Stomach (tissue), 4 donors: ENCODE results near the gene PRRX2.

Source experiments
- POLR2A ChIP-seq, 4 donors: fragments of 450-650 bp; IDR thresholded peaks; one replicate each; pipeline ENCODE4 v1.6.1; 2016; ENCODE audit warnings: antibody characterized with exemption in 4 of 4, control low read depth in 2 of 4, mild to moderate bottlenecking in 1 of 4, moderate library complexity in 1 of 4
- POLR2AphosphoS5 ChIP-seq, 3 donors: sonication (generic); formaldehyde crosslinking; IDR thresholded peaks; one replicate each; pipeline ENCODE4 v1.6.1; 2016; ENCODE audit warnings: antibody characterized with exemption in 3 of 3
- TF ChIP-seq, protein P1 (sequence below), 7 experiments: fragments of 450-650 bp in 4 of 7; fragments of 200-600 bp in 3 of 7; sonication (generic) in 3 of 7; IDR thresholded peaks; one replicate each; pipeline ENCODE4 v1.5.1; 2016 to 2019; ENCODE audit warnings: antibody characterized with exemption in 7 of 7, control low read depth in 2 of 7, mild to moderate bottlenecking in 1 of 7

DNA sequence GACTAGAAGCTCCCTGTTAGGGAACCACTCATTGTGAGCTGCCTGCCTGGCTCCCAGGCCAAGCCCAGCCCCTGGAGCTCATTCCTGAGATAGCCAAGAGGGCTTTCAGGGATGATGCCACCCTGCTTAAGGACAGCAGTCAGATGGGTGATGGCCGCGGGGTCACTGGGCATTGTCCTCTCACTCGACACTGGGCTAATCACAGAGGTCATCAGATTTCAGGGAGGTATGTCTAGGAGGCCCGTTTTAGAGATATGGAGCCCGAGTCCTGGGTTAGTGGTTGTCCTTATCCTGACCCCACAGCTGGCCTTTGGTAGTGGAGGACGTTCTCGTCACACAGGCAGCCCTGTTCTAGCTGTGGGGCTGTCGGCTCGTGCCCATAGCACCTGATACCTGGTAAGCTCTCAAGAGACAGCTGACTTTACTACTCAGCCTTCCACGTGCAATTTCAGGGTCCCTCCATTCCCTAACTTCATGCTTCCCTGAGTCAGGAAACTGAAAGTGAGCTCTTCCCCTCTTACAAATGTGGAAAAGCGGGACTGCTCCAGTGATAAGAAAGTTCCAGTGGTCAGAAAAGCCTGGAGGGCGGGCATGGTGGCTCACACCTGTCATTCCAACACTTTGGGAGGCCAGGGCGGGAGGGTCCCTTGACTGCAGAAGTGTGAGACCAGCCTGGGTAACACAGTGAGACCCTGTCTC is 94.5 kb downstream of the PRRX2 start:
- TF ChIP-seq, protein P1, sequence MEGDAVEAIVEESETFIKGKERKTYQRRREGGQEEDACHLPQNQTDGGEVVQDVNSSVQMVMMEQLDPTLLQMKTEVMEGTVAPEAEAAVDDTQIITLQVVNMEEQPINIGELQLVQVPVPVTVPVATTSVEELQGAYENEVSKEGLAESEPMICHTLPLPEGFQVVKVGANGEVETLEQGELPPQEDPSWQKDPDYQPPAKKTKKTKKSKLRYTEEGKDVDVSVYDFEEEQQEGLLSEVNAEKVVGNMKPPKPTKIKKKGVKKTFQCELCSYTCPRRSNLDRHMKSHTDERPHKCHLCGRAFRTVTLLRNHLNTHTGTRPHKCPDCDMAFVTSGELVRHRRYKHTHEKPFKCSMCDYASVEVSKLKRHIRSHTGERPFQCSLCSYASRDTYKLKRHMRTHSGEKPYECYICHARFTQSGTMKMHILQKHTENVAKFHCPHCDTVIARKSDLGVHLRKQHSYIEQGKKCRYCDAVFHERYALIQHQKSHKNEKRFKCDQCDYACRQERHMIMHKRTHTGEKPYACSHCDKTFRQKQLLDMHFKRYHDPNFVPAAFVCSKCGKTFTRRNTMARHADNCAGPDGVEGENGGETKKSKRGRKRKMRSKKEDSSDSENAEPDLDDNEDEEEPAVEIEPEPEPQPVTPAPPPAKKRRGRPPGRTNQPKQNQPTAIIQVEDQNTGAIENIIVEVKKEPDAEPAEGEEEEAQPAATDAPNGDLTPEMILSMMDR (IDR thresholded peaks at IDR 0.05), result no peak
- TF ChIP-seq POLR2A (IDR thresholded peaks at IDR 0.05), result no peak
- no peak for TF ChIP-seq POLR2AphosphoS5 (IDR thresholded peaks at IDR 0.05)
